ENCODE results near the gene PACSIN3. TPM values are rescaled to one million over a fixed set of nuclear protein-coding genes. Genes with fewer than 3 reads are reported as not detected.

PACSIN3 gene
- total RNA-seq, 3 donors from 2014 or later (not counting 1 experiment from before 2014, with no cell fraction given) = 1.3 TPM; not detected in 2

DNA sequence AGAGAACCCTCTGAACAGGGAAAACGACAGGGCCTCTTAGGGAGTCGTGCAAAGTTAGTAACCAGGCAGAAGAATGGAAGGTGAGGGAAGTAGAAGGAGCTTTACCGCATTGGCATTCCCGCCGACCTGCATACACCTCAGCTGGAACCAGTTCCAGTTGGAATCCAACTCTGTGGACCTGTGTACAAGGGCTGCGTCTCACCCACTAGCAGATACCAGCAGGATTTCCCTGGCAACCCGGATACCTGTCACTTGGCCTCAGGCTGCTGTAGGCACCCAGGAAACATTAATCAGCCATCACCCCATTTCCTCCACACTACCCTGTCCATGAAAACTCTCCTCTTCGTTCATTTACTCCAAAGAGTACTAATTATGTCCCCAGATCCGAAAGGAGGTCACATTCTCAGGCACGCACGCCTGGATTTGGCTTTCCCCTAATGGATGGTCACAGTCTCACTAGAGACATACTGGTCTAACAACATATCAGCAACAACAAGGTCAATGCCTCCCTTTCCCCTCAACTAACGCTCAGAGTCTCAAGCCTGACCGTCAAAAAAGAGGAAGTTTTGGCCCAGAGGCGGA is 10.4 kb downstream of the PACSIN3 start:
- intact Hi-C loops (cut with micrococcal nuclease) = loop anchor here (2.0 to 10.0 kb wide), 3 partner anchors 39 to 229 kb away; partner anchors contain the start of genes DDB2, MADD and SLC39A13
- peak overlapping the region; percentile 96 for H3K27ac Mint-ChIP-seq
- Histone ChIP-seq H3K27ac (ENCODE audit: low read length) (peak overlapping the region; percentile 90), H3K36me3 (ENCODE audit: control insufficient read depth, insufficient read depth, low read length) (peaks cover 32% of the 10 kb centered on the region), H3K4me3 (ENCODE audit: low read length) (peak overlapping the region; percentile 91), H3K27me3 (ENCODE audit: control insufficient read depth, insufficient read depth, low read length) (no peaks in the 10 kb centered on the region), H3K4me1 (ENCODE audit: control insufficient read depth, insufficient read depth, low read length) (peaks cover 33% of the 10 kb centered on the region), H3K9me3 (ENCODE audit: control insufficient read depth, insufficient read depth, low read length) (no peaks in the 10 kb centered on the region)
- H3K9me3 Mint-ChIP-seq = no peaks in the 10 kb centered on the region
- H3K4me3 Mint-ChIP-seq = peak overlapping the region; percentile 97
- peaks cover 0 to 3% of the 10 kb centered on the region in 2 donors for H3K27me3 Mint-ChIP-seq (ENCODE audit: low read depth in 2 of 2)
- ATAC-seq (no peak), DNase-seq (no peak)
- H3K36me3 Mint-ChIP-seq = no peaks in the 10 kb centered on the region
- 31% methylated on average over 14 of the region's 14 CpGs for WGBS (ENCODE audit: insufficient coverage)
- peaks cover 24 to 52% of the 10 kb centered on the region in 2 donors for H3K4me1 Mint-ChIP-seq
- TF ChIP-seq, protein P1, sequence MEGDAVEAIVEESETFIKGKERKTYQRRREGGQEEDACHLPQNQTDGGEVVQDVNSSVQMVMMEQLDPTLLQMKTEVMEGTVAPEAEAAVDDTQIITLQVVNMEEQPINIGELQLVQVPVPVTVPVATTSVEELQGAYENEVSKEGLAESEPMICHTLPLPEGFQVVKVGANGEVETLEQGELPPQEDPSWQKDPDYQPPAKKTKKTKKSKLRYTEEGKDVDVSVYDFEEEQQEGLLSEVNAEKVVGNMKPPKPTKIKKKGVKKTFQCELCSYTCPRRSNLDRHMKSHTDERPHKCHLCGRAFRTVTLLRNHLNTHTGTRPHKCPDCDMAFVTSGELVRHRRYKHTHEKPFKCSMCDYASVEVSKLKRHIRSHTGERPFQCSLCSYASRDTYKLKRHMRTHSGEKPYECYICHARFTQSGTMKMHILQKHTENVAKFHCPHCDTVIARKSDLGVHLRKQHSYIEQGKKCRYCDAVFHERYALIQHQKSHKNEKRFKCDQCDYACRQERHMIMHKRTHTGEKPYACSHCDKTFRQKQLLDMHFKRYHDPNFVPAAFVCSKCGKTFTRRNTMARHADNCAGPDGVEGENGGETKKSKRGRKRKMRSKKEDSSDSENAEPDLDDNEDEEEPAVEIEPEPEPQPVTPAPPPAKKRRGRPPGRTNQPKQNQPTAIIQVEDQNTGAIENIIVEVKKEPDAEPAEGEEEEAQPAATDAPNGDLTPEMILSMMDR (IDR thresholded peaks at IDR 0.05) = no peak

DNA sequence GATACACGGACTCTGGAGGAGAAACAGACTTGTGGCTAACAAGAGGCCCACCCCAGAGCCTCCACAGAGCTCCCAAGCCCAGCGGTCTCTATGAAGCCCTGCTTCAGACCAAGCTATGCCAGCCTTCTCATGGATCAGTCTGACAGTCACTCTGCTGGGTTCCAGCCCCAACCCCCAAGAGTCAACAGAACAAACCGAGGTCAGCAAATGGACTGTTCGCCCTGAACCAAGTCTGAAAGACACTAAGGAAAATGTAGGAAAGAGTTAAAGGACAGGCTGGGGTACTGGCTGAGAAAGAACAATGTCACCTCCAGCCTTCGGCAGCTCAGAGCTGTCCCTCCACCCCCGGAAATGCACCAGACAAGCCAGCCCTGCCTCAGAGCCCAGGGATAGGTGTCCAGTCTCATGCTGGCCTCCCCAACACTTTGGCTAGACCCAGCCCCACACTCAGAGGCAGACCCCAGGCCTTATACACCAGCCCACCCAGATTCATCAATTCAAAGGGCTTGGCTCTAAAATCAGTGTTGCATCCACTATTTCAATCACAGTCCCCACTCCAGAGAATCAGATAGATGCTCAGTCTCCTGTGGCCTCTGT is 13.4 kb downstream of the PACSIN3 start:
- TF ChIP-seq, protein P1 (IDR thresholded peaks at IDR 0.05) = no peak
- no peak overlapping the region for H3K27ac ChIP-seq (ENCODE audit: low read length)
- WGBS (ENCODE audit: insufficient coverage) = 86% methylated on average over 6 of the region's 6 CpGs
- no peaks in the 10 kb centered on the region for H3K27me3 Mint-ChIP-seq (ENCODE audit: low read depth in 2 of 2)
- intact Hi-C loops (cut with micrococcal nuclease) = loop anchor here (10.0 kb wide), 1 partner anchor 232 kb away; the partner anchor contains the start of gene SLC39A13
- H3K9me3 Mint-ChIP-seq = no peaks in the 10 kb centered on the region
- peak overlapping the region in 1 of 2 donors; percentile 60 for H3K27ac Mint-ChIP-seq
- DNase-seq (no peak), ATAC-seq (no peak)
- no peaks in the 10 kb centered on the region for H3K36me3 Mint-ChIP-seq
- no peak overlapping the region for H3K4me3 Mint-ChIP-seq
- H3K4me3 ChIP-seq (ENCODE audit: low read length) = no peak overlapping the region
- no peaks in the 10 kb centered on the region for H3K9me3 ChIP-seq (ENCODE audit: control insufficient read depth, insufficient read depth, low read length)
- no peaks in the 10 kb centered on the region for H3K27me3 ChIP-seq (ENCODE audit: control insufficient read depth, insufficient read depth, low read length)
- H3K4me1 ChIP-seq (ENCODE audit: control insufficient read depth, insufficient read depth, low read length) = peaks cover 27% of the 10 kb centered on the region
- H3K36me3 ChIP-seq (ENCODE audit: control insufficient read depth, insufficient read depth, low read length) = peaks cover 51% of the 10 kb centered on the region
- peaks cover 24 to 50% of the 10 kb centered on the region in 2 donors for H3K4me1 Mint-ChIP-seq

DNA sequence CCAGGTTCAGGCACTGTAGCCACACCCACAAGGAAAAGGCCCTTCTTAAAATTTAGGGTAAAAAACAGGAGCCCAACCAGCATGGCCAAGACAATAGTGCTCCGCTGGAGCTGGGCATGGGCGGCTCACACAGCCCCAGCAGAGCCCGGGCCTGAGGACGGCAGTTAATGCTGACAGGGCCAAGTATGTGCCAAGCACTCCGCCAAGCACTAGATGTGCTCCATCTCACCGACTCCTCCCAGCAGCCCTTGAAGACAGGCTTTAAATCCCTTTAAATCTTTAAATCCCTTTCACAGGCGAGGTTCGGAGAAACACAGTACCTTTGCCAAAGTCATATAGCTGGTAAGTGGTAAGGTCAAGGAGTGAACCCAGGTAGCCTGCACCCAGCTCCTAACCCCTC is 14.4 kb downstream of the PACSIN3 start:
- TF ChIP-seq, protein P1 (IDR thresholded peaks at IDR 0.05) = no peak
- no peak overlapping the region for H3K4me3 ChIP-seq (ENCODE audit: low read length)
- Mint-ChIP-seq H3K36me3 (no peaks in the 10 kb centered on the region), H3K27me3 (ENCODE audit: low read depth in 2 of 2) (no peaks in the 10 kb centered on the region), H3K9me3 (no peaks in the 10 kb centered on the region), H3K4me1 (peaks cover 15 to 40% of the 10 kb centered on the region in 2 donors), H3K4me3 (no peak overlapping the region), H3K27ac (peak overlapping the region; percentile 2 to 46)
- H3K27me3 ChIP-seq (ENCODE audit: control insufficient read depth, insufficient read depth, low read length) = no peaks in the 10 kb centered on the region
- H3K9me3 ChIP-seq (ENCODE audit: control insufficient read depth, insufficient read depth, low read length) = no peaks in the 10 kb centered on the region
- ATAC-seq (no peak), DNase-seq (no peak)
- H3K27ac ChIP-seq (ENCODE audit: low read length) = no peak overlapping the region
- peaks cover 18% of the 10 kb centered on the region for H3K4me1 ChIP-seq (ENCODE audit: control insufficient read depth, insufficient read depth, low read length)
- 86% methylated on average over 8 of the region's 8 CpGs for WGBS (ENCODE audit: insufficient coverage)
- H3K36me3 ChIP-seq (ENCODE audit: control insufficient read depth, insufficient read depth, low read length) = peaks cover 61% of the 10 kb centered on the region
- intact Hi-C loops (cut with micrococcal nuclease) = loop anchor here (10.0 kb wide), 1 partner anchor 233 kb away; the partner anchor contains the start of gene SLC39A13
